ENCODE results near the gene SNRPB2. TPM values are rescaled to one million over a fixed set of nuclear protein-coding genes. Genes with fewer than 3 reads are reported as not detected.

SNRPB2 gene
- total RNA-seq, 2 experiments from 2014 or later = 93.1 to 99.8 TPM

GRCh38 chr20:16764560-16764959 lies 34.7 kb downstream of the SNRPB2 start:
- H3K4me3 Mint-ChIP-seq = no peak overlapping the region
- no peaks in the 10 kb centered on the region for H3K36me3 Mint-ChIP-seq (ENCODE audit: low read depth)
- no peak for DNase-seq
- no peaks in the 10 kb centered on the region for H3K4me1 Mint-ChIP-seq (ENCODE audit: low read depth)
- H3K27ac Mint-ChIP-seq = no peak overlapping the region
- intact Hi-C loops (cut with micrococcal nuclease) = loop anchor here (5.0 kb wide), 1 partner anchor 1052 kb away; no protein-coding TSS in a partner anchor
- H3K9me3 Mint-ChIP-seq = no peaks in the 10 kb centered on the region
- peaks cover 11% of the 10 kb centered on the region for H3K27me3 Mint-ChIP-seq (ENCODE audit: low read depth)
- CTCF ChIA-PET = interaction anchor here (0.9 kb wide), 1 partner anchor 11 kb away, joined by 3 read pairs; no protein-coding TSS in a partner anchor

- no peaks in the 10 kb centered on the region for H3K36me3 Mint-ChIP-seq (ENCODE audit: low read depth)
- no peak overlapping the region for H3K27ac Mint-ChIP-seq
- no peak for DNase-seq
- no peak overlapping the region for H3K4me3 Mint-ChIP-seq
- CTCF ChIA-PET = no interaction called here
- H3K4me1 Mint-ChIP-seq (ENCODE audit: low read depth) = no peaks in the 10 kb centered on the region
- H3K9me3 Mint-ChIP-seq = peaks cover 2% of the 10 kb centered on the region
- intact Hi-C loops (cut with micrococcal nuclease) = no loop called here
- peaks cover 12% of the 10 kb centered on the region for H3K27me3 Mint-ChIP-seq (ENCODE audit: low read depth)
Measured at GRCh38 chr20:16771213-16771612, 41.4 kb downstream of the SNRPB2 start.

- H3K27ac Mint-ChIP-seq = no peak overlapping the region
- H3K27me3 Mint-ChIP-seq (ENCODE audit: low read depth) = peaks cover 8% of the 10 kb centered on the region
- no peaks in the 10 kb centered on the region for H3K36me3 Mint-ChIP-seq (ENCODE audit: low read depth)
- intact Hi-C loops (cut with micrococcal nuclease) = no loop called here
- H3K4me1 Mint-ChIP-seq (ENCODE audit: low read depth) = no peaks in the 10 kb centered on the region
- H3K4me3 Mint-ChIP-seq = no peak overlapping the region
- CTCF ChIA-PET = interaction anchor here (1.0 kb wide), 1 partner anchor 14 kb away, joined by 3 read pairs; no protein-coding TSS in a partner anchor
- peaks cover 2% of the 10 kb centered on the region for H3K9me3 Mint-ChIP-seq
- DNase-seq = no peak
Measured at GRCh38 chr20:16775961-16776360, 46.1 kb downstream of the SNRPB2 start.

- CTCF ChIA-PET = interaction anchor here (0.6 kb wide), 1 partner anchor 27 kb away, joined by 6 read pairs; no protein-coding TSS in a partner anchor
- H3K27ac Mint-ChIP-seq = no peak overlapping the region
Measured at GRCh38 chr20:16777126-16777525, 47.3 kb downstream of the SNRPB2 start.

GRCh38 chr20:16778159-16778558 lies 48.3 kb downstream of the SNRPB2 start:
- CTCF ChIA-PET = no interaction called here
- H3K27ac Mint-ChIP-seq = no peak overlapping the region
- peaks cover 7% of the 10 kb centered on the region for H3K9me3 Mint-ChIP-seq
- intact Hi-C loops (cut with micrococcal nuclease) = no loop called here
- no peaks in the 10 kb centered on the region for H3K36me3 Mint-ChIP-seq (ENCODE audit: low read depth)
- no peak for DNase-seq
- no peaks in the 10 kb centered on the region for H3K4me1 Mint-ChIP-seq (ENCODE audit: low read depth)
- peaks cover 8% of the 10 kb centered on the region for H3K27me3 Mint-ChIP-seq (ENCODE audit: low read depth)
- H3K4me3 Mint-ChIP-seq = no peak overlapping the region

More at GRCh38 chr20:16777126-16777525, 47.3 kb downstream of the SNRPB2 start:
- intact Hi-C loops (cut with micrococcal nuclease) = no loop called here
- DNase-seq = no peak
- H3K9me3 Mint-ChIP-seq = peaks cover 2% of the 10 kb centered on the region
- no peaks in the 10 kb centered on the region for H3K36me3 Mint-ChIP-seq (ENCODE audit: low read depth)
- H3K4me1 Mint-ChIP-seq (ENCODE audit: low read depth) = no peaks in the 10 kb centered on the region
- H3K27me3 Mint-ChIP-seq (ENCODE audit: low read depth) = peaks cover 9% of the 10 kb centered on the region
- no peak overlapping the region for H3K4me3 Mint-ChIP-seq

GRCh38 chr20:16781496-16781895 lies 51.7 kb downstream of the SNRPB2 start:
- H3K9me3 Mint-ChIP-seq = peaks cover 7% of the 10 kb centered on the region

GRCh38 chr20:16785226-16785625 lies 55.4 kb downstream of the SNRPB2 start:
- H3K4me3 Mint-ChIP-seq = no peak overlapping the region
- DNase-seq = no peak
- peaks cover 34% of the 10 kb centered on the region for H3K27me3 Mint-ChIP-seq (ENCODE audit: low read depth)
- H3K36me3 Mint-ChIP-seq (ENCODE audit: low read depth) = no peaks in the 10 kb centered on the region
- H3K27ac Mint-ChIP-seq = no peak overlapping the region
- no peaks in the 10 kb centered on the region for H3K4me1 Mint-ChIP-seq (ENCODE audit: low read depth)
- CTCF ChIA-PET = no interaction called here
- peaks cover 7% of the 10 kb centered on the region for H3K9me3 Mint-ChIP-seq
- intact Hi-C loops (cut with micrococcal nuclease) = no loop called here

More at GRCh38 chr20:16781496-16781895, 51.7 kb downstream of the SNRPB2 start:
- DNase-seq = no peak
- Mint-ChIP-seq H3K27me3 (ENCODE audit: low read depth) (peaks cover 15% of the 10 kb centered on the region), H3K27ac (no peak overlapping the region), H3K4me1 (ENCODE audit: low read depth) (no peaks in the 10 kb centered on the region), H3K36me3 (ENCODE audit: low read depth) (no peaks in the 10 kb centered on the region), H3K4me3 (no peak overlapping the region)
- intact Hi-C loops (cut with micrococcal nuclease) = no loop called here
- CTCF ChIA-PET = no interaction called here

Other genes starting within 250 kb of the SNRPB2 start
- 1 to 10 TPM; 5.1 to 5.6 TPM for gene KIF16B, start 156.6 kb upstream of the SNRPB2 start, total RNA-seq
- not detected for gene OTOR, start 18.3 kb downstream of the SNRPB2 start, total RNA-seq

Measured in activated naive CD4-positive, alpha-beta T cell treated with anti-CD3 and anti-CD28 coated beads for 36 hours (primary cell).